HG03558 (cell line): ENCODE data around the gene SERPINH1.
A peak's percentile ranks its signal among the peaks of the same experiment; 100 is the strongest.

Source experiments
- ATAC-seq: cut with Tn5 transposase; IDR thresholded peaks from one replicate; pipeline ENCODE4 v1.9.1; 2021; ENCODE audit warnings: moderate number of reproducible peaks; ENCODE audit not compliant: unreplicated experiment; ENCODE audit errors: extremely low read depth

SERPINH1 gene

DNA sequence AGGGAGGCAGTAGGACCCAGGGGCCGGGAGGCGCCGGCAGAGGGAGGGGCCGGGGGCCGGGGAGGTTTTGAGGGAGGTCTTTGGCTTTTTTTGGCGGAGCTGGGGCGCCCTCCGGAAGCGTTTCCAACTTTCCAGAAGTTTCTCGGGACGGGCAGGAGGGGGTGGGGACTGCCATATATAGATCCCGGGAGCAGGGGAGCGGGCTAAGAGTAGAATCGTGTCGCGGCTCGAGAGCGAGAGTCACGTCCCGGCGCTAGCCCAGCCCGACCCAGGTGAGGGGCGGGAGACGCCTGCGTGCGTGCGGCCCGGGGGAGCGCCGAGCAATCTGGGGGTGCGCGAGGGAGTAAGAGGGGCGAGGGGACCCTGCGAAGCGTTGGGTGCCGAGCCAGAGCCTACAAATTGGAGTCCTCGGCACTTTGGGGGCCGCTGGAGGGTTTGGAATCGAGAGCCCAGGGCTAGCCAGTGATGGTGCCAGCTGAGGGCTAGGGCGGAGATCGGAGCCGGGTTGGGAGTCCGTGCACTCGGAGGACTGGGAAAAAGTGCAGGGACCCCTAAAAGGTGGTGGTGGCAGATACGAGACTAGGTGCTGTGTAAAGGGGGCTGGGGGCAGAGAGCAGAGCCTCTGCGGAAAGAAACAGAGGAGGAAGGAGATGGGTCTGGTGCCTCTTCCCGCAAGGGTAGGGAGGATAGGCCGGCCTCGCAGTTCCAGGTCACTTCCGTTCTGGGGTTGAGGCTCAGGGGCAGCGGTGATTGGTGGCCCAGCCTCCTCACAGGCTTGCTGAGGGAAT lies at the start of gene SERPINH1:
TSS of gene SERPINH1 (plus strand) at position 206 of the 788 bp plus-strand sequence. CDS start 4,097 bp downstream, outside the sequence.
- no peak for ATAC-seq

DNA sequence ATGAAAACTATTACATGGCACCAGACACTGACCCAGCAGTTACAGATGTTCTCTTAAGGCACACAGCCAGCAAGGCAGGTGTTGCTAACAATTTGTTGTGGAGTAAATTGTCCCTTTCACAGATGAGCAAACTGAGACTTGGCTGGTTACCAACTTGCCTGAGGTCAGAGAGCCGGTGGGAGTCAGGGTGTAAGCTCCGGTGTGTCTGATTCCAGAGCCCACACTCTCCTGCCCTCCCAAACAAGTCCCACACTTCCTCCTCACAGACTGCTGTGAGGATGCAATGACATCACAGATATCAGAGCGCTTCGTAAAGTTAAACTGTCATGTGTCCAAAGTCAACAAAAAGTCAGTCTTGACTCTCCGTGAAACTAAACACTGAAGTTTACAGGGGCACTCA lies 48.8 kb upstream of the SERPINH1 start:
- no peak for ATAC-seq

DNA sequence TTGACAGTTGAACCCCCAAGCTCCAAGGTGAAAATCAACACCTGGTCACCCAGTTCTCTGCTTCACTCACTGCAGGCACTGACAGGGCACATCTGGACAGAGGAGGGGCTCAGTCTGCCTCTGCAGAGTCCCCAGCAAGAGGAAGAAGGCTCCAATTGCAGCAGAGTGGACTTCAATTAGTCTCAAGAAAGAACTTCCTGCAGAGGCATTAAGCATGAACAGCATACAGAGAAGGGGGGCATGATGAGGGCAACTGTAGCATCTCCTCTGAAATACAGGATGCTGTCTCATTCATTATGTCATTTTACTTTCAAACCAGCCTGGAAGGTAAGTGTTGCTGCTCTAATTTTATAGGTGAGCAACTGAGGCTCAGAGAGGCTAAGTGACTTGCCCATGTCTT lies 47.5 kb upstream of the SERPINH1 start:
- no peak for ATAC-seq

DNA sequence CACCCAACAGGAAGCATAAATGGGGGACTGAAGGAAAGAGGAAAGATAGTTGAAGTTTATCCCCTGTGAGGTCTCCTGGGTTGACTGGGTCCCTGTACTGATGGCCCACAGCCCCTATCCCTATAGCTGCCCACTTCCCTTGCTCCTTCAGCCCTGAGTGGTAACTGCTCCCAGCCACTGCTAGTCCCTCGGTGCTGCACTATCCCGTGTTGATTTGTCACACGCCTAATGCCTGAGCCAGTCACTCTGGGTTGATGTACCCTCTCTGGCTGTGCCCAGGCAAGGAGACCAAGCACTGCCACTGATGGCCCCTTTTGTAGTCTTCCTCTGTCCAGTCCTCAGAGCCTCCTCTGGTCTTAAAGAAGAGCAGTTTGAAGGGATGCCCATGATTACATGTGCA lies 45.9 kb upstream of the SERPINH1 start:
- ATAC-seq = no peak

DNA sequence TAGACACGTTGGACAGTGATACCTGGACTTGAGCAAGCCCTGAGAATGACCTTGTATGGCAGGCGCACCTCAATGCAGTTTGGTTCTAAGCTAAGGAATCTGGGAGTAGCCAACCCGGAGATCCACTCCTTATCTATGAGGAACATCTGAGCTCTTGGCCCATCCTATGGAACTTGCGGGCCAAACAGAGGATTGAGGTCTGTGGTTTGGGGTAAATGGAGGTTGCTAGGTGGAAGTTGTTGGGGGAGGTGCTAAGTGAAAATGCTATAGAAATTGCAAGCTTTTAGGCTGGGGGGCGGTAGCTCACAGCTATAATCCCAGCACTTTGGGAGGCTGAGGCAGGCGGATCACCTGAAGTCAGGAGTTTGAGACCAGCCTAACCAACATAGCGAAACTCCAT lies 45.2 kb upstream of the SERPINH1 start:
- ATAC-seq = no peak

DNA sequence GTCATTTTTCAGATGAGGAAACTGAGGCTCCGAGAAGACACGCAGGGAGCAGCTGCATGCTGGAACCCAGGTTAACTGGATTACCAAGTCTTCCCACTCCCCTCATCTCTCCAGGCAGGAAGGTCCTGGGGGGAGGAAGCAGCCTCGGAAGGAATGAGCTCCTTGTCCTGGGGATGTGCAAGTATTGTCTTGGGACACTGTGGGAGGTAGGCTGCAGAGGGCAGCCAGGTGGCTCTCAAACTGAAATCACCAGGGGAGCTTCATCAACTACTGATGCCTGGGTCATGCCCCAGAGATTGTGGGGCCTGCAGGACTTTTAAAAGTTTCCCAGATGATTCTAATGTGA lies 43.9 kb upstream of the SERPINH1 start:
- no peak for ATAC-seq

DNA sequence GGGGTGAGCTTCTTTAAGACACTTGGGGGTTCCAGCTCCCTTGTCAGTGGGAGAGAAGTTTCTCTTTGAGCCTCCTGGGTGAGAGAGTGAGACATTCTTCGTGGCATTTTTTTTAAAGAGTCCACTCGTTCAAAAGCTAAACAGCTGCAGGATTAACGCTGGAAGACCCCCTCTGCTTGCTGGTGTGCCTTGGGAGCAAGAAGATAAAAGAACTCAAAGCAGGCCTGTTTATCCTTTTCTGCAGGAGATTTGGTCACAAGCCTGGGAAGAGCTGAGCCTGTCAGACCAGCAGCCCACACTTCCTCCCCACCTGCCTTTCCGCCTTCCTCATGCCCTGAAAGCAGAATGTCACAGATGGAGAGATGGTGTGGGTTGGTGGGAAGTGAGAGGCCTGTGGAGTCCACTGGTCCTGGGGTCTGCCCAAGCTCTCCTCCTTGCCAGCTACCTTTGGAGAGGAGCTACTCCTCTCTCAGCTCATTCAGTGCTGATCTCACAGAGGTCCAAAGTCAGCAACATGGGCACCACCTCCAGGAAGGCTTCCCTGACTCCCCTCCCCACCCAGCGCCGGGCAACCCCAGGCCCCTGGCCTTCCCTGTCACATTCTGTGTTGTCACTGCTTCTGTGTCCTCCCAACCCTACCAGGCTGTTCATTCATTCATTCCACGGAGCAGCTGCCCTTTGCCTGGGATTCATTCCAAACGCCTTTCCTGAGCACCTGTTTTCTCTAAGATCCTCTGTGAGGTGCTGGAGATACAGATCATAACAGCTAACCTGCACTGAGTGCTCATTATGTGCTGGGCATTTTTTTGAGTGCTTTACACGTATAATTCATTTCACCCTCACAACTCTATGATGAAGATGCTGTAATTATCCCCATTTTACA lies 43.0 kb upstream of the SERPINH1 start:
- ATAC-seq = no peak

DNA sequence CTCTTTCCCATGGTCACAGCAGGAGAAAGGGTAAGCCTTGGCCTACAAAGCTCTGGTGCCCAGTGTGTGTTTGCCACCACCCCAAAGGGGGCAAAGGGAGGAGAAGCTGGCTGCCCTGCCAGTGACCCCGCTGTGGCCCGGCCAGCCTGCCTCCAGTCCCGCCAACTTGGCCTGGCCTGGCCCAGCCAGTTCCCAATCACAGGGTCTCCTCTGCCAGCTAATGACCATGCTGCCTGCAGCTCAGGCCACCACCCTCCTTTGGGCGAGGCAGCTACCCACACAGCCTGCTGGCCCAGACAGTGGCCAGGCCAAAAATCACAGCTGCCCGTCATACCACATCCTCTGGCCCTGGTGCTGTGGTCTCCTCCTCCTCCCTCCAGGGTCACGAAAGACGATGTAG lies 41.4 kb upstream of the SERPINH1 start:
- ATAC-seq = no peak

DNA sequence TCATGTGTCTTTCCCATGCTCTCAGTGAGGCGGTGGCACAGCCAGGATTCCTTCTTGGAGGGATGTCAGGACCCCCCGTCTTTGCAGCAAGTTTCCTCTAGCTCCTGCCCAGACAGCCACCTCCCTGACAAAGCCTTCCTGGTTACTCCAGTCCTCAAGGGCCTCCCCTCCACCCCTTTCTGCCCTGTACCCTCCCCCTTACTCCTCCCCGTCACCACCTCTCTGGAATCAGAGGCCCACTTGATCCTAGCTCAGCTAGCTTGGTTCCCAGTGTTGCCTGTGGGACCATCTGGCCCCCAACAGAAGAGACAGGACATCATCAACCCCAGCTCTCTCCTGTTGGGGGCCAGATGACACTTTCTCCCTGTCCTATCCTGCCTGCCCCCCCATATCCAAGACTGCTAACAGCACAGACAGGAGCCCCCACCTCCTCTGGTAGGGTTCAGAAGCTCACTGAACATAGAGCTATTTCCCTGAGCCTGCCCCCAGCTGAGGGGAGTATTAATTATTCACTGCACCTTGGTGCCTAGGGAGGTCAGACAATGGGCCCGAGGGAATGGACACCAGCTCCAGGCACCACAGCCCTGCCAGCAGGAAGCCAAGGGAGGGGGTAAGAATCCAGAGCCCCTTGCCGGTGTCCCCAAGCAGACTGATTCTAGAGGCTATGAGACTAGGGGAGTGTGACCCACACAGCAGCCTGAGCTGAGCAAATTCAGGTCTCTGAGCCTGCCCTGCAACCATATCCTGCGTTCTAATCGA lies 39.6 kb upstream of the SERPINH1 start:
- ATAC-seq = no peak

DNA sequence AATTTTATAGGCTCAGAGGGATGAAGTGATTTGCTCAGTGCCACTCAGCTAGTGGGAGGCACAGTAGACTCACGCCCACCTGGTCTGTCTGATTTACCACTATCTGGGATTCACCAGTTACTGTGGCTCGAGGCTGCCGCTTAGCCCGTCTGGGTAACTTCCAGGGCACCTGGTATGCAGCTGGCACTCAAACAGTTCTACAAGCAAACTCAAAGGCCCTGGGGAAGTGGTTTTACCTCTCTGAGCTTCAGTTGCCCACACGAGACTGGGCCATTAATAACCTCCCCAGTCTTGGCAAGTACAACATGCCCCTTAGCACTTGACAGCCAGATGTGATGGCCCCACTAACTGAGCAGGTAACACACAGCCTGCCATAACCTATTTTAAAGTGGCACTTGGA lies 38.9 kb upstream of the SERPINH1 start:
- no peak for ATAC-seq

DNA sequence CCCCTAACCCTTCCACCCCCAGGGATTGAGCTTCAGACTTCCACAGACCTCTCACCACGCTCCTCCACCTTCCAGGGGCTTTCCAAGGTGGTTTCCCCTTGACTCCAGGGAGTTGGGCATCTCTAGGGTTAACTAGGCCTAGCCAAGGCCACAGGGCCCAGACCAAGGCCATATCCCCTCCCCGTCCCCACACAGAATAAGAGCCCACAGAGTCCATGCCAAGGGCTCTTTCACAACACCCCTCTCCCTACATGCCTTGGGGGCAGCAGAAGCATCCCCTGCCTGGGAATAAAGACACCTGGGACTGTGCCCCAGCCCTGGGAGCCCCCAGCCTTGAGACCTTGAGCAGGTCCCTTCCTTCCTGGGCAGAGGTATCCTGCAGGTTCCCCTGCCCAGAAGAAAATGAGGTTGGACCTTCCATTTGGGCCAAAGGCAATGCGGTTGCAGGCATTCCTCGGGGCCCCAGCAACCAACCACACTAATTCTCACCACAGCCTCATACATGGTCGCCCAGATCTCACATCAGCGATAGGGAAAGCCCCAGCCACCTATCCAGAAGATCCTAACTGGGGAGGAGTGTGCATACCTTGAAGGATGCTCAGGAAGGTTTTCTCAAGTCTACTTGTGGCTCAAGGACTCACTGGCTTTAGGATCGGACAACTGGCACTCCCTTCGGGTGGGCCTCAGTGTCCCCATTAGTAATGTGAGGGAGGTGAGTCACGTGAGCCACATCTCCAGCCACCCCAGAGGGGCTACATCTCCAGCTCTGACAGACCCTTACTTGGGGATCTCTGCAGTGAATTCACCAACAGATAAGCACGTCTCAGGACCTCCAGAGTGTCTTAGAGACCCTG lies 38.0 kb upstream of the SERPINH1 start:
- ATAC-seq = no peak

DNA sequence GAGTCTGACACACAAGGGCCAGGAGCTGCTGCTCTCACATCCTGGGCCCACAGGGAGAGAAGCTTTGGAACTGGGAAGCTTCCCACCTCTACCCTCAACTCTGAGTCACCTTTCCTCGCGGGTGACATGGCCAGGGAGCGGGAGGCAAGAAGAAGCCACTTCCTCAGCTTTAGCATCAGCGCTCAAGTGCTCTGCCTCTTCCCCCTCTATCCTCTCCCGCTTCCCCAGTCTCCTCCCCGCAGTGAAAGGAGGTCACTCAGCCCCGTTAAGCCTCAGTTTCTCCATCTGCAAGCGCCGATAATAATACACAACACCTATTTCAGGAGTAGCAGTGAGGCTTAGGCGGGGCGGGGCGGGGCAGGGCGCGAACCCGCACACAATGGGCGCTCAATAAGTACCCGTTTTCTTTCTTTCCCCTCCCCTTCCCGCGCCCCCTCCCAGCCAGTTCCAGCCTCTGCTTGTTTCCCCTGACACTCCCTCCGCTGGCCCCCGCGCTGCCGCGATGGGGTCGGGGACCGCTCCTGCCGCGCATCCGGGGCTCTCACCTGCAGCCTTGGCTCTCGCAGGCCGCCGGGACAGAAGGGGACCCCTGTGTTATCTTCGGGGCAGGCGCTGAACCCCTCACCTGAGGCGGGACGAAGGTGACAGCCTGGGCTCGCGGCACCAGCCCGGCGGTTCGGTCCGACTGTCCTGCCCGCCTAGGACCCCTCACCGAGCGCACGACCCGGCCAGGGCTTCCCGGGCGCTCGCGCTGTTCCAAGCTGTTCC lies 37.2 kb upstream of the SERPINH1 start:
- no peak for ATAC-seq

DNA sequence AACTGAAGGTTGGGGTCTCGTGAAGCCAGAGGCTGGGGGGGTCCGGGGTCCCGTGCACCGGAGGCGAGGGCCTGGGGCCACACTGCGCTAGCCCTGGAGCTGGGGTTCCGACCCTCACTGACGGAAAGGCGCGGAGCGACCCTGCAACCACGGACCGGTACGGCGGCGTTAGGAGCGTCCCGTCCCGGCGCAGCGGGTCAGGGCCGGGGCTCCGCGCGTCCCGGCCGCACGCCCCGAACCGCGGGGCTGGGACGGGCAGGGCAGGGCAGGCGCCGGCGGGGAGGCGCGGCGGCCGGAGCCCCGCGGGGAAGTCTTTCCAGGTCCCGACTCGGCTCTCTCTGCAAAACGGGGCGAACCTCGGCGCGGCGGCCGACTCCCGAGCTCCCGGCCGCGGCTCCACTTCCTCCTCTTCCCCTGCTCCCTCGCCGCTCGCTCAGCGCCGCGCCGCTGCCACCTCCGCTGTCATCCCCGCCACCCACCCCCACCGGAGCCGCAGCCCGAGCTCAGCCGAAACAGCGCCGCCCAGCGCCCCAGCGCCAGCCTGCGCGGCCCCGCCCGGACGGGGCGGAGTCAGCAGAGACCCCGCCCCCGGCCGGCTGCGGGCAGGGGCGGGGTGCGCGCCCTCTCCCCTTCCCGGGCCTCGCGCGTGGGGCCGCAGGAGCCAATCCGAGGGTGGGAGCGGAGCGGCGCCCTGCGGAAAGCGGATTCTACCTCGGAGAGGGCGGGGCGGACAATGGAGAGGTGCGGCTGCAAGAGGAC lies 36.4 kb upstream of the SERPINH1 start, which contains the start of gene GDPD5:
TSS of gene GDPD5 (minus strand) at position 509 of the 759 bp plus-strand sequence. CDS start 48,206 bp downstream, outside the sequence.
- peak; percentile 52 for ATAC-seq

DNA sequence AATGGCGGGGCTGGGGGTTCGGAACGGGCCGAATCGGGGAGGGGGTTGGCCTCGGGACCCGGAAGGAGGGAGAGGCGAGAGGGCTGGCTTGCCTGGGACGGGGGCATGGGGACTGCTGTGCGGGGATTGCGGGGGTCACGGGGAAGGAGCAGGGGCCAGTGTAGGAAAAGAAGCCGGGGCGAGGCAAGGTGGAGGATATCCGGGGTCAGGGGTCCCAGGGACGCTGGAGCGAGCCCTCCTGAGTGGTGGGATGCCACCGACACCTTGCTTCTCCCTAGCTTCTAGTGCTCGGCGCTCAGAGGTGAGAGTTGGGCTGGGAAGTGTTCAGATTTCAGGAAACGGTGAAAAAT lies 35.9 kb upstream of the SERPINH1 start:
- ATAC-seq = no peak

DNA sequence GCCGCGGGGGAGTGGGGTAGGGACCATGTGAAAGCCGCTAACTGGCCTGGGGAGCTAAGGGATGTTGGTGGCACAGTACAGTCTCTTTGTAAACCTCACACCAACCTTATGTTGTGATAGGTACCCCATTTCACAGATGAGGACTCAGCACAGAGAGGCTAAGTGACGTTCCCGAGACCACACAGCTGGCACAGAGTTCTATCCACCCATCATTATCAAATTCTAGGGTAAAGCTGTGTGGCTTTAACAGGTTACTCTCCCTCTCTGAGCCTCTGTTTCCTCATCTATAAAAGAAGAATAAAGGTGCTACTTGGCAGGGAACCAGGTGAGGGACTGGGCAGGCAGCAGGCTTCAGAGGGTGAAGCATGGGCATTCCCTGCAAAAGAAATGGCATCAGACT lies 34.9 kb upstream of the SERPINH1 start:
- no peak for ATAC-seq

DNA sequence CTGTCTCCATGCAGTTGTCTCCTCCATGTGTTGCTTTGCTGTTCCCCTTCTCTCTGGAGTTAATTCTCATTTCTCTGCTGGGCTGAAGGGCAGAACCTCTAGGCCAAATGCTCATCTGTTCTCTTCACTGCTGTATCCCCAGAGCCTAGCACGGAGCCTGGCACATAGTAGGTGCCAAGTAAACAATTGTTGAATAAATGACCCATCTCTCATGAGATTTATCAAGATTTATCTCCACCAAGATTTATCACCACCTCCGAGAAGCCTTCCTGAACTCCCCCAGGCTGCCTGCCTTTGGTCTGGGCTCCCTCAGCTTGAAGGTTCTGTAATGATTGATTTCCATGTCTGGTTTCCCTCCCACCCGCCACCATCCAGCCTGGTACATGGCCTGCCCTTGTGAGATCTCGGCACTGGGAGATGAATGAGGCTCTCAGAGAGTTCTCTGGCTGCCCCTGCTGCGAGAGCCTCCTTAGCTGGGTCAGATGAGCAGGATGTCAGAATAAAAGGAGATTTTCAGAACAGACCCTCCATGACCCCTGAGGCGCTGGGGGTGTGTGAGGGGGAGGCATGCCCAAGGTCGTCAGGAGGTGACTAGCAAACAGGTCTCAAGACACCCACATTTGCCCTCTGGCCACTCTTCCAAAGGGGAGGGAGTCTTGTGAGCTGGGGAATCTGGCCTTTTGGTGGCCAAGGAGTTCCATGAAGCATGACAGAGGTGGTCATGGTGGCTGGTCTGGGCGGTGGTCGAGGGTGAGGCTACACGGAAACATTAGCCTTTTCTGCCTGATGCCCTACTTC lies 33.9 kb upstream of the SERPINH1 start:
- no peak for ATAC-seq

DNA sequence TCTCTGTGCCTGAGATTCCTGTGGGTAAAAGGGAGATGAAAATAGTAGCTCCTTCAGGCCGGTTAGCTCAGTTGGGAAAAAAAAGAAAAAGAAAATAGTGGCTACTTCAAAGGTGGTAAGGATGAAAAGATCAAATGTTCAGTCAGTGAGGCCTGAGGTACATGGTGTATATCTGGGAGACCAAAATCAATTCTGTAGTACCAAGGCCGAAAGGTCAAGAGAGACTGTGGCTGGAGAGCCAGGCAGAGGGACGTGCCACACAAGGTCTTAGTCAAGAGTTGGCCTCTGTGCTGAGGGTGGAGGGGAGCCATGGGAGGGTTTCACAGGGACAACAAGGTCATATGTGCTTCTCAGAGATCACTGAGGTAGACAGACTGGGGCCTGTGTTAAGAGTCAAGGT lies 31.5 kb upstream of the SERPINH1 start:
- no peak for ATAC-seq

DNA sequence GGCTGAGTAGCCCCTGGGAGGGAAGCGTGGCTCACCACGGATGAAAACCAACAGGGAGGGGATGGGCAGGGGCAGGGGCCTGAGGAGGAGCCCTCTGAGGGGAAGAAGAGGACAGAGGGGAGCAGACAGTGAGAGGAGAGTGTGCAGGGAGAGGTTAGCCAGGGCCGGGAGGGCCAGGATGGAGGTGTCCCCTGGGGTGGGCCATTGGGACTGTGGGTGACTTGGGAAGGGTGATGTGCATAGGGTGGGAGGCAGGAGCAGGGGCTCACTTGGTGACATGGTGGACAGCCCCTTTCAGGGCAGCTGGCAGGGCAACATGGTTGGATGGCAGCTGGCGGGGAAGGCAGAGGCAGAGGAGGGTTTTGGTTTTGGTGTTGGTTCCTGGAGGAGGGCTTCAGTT lies 30.7 kb upstream of the SERPINH1 start:
- ATAC-seq = no peak
